Activated CD4-positive, alpha-beta T cell treated with anti-CD3 and anti-CD28 coated beads, Interleukin-2, amount 50 U/mL, for 24 hours (primary cell): ENCODE measurements around the gene RPTOR.

ENCODE experiments used
- DNase-seq, 2 donors: peaks; one replicate each; pipeline ENCODE4 v3.0.0-alpha.2; 2020; ENCODE audit warnings: low read depth in 1 of 2, low spot score in 1 of 2

RPTOR gene

DNA sequence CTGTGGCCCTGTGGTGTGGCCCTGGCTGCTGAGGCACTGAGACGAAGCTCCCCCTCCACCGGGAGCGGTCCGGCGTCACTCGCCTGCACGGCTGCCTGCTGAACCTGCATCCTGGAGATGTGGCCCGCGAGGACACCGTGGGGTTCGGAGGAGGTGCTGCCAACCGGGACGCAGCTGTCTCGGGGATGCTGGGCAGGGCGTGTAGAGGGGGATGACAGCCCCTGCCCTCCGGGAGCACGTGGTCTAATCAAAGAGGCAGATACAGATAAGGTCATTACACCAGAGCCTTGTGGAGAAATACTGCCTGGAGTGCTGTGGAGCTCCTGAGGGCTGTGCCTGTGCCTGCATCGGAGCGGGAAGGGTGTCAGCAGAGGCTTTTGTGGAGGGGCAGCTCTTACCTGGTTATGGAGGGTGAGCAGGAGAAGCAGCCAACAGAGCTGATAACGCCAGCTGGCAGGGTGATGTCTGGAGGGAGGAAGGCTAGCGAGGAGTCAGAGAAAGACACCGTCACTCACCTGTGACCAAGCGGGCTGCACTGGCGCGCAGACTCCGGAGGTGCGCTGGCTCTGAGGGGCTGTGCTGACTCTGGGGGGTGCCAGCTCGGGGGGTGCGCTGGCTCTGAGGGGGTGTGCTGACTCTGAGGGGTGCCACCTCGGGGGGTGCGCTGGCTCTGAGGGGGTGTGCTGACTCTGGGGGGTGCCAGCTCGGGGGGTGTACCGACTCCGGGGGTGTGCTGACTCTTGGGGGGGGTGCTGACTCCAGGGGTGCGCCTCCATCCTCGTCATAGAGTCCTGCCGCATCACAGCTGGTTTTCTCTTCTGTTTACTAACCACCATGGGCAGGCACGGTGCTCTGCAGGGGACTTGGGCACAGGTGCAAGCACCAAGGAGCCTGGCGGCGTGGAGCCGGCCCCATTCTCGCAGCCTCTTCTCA is 342.3 kb downstream of the RPTOR start:
- no peak for DNase-seq

DNA sequence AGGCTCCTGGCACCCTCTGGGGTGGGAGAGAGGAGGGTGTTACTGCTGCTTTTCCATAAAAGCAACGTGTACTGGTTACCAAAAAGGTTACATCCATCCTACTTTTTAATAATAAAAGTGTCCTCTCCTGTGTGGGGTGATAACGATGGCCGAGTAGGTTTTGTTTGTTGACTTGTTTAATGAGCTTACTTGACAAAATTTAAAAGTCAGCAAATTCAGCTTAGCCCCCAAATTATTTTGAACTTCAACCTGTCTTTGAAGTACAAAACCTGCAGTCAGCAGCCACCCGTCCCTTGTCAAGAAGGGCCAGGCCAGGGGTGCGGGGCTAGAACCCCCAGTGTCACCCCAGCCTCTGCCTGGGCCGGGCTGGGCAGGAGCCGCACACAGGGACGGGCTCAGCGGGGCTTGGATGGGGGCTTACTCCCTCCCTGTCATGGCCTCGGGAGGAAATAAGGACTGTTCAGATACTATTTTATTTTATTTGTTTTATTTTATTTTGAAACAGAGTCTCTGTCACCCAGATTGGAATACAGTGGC is 343.1 kb downstream of the RPTOR start:
- no peak for DNase-seq

DNA sequence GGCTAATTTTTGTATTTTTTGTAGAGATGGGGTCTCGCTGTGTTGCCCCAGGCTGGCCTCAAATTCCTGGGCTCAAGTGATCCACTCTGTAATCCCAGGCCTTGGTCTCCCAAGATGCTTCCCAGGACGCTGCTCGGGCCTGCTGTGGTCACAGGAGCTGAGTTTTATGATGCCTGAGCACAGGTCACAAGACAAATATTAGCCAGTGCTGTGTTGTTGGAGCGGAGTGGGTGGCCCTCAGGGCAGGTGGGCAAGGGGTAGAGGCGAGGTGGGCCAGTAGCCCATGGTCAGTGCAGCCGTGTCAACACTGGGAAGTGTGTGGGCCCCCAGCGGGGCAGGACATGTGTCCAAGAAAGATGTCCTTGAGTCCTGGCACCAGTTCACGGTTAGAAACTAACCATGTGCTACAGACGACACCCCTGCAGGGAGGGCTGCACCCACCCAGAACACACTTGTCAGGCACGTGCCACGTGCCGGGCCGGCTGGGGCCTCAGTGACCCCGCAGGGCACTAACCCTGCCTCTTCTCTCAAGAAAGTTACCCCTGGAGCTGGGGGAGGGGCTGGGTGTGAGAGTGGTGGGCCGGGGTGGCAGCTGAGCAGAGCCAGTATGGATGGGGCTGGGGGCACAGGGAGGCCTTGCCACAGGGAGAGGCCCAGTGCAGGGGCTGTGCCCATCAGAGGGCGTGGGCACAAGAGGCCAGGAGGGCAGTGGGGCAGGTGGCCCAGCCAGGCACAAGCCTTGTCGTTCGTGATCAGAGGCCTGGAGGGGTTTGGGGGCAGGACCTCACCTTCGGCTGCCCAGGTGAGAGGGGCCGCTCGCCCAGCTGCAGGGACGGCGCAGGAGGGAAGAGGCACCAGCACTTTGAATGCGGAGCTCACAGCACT is 343.9 kb downstream of the RPTOR start:
- no peak for DNase-seq

DNA sequence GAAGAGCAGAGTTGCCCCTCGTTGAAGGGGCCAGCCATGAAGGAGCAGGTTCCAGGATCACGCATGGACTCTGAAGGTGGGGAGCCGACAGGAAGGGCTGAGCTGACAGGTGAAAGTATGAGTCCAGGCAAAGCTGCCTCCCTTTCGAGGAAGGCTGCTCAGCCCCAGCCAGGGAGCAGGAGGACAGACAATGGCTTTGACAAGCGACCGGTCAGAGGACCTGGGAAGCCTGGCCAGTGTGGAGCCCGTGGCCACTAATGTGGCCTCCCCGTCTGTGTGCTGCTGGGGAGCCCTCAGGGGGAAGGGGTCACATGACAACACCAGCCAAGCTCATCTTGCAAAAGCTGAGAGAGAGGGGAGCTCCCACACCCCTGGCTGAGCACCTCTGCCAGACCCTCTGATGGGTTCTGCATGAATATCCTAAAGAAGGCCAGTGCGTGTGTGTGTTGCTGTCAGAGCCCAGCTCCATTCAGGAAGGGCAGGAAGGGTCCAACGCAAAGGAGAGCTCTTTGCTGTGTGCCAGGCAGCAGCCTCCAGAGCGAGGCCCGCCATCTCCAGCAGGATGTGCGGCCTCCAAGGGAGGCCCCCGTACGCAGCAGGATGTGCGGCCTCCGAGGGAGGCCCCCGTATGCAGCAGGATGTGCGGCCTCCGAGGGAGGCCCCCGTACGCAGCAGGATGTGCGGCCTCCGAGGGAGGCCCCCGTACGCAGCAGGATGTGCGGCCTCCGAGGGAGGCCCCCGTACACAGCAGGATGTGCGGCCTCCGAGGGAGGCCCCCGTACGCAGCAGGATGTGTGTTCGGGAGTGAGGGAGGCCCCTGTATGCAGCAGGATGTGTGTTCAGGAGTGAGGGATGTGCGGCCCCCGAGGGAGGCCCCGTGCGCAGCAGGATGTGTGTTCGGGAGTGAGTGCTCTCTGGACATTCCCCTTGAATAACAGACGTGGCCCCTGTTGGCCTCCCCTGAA is 344.9 kb downstream of the RPTOR start:
- DNase-seq = no peak

DNA sequence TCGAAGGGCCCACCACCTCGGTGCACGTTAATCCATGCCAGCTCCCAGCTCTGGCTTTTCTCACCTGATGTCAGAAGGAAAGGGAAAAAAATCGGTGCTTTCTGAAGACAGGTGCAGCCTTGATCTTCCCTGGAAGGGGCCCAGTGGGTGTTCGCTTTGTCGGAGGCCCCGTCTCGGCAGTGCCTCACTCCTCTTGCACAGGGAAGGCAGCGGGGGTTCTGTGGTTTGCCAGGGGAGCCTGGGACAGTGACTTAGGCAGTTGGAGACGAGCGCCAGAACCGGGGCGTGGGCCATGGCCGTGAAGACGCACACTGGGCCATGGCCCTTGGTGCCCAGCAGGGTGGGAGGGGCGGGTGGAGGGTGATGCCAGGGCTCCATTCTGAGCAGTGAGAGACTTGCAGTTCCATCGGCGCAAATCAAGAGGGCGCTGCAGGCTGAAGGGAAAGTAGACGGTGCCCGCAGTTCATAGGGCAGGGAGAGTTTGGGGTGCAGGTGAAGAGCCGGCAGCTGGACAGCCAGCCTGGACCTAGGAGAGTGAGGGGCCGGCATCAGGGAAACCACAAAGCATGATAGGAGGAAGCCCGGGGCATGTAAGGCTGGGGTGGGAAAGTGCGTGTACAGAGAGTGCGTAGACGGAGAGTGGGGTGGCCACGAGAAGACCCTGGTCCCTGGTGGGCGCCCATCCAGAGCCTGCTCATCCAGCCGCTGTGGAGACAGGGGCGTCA is 345.7 kb downstream of the RPTOR start:
- DNase-seq = no peak

DNA sequence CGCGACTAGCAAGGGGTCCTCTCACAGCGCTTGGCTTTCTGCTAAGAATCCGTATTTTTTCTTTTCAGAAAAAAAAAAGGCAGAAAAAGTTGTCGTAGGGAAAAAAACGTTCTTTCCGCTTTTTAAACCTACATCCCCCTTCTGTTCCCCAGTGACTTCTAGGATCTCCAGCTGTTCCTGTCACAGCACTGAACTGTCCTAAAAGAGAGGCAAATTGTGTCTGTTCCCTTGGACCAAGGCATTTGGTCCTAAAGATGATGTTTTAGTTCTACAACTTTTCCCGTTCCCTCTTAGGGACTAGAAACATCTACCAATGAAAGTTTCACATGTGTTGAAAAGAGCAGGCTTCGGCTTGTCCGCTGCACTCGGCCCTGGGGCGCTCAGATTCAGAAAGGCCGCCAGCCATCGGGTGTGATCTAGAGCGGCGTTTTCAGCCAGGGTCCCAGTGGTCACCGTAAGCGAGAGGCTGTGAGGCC is 346.3 kb downstream of the RPTOR start:
- DNase-seq = no peak

DNA sequence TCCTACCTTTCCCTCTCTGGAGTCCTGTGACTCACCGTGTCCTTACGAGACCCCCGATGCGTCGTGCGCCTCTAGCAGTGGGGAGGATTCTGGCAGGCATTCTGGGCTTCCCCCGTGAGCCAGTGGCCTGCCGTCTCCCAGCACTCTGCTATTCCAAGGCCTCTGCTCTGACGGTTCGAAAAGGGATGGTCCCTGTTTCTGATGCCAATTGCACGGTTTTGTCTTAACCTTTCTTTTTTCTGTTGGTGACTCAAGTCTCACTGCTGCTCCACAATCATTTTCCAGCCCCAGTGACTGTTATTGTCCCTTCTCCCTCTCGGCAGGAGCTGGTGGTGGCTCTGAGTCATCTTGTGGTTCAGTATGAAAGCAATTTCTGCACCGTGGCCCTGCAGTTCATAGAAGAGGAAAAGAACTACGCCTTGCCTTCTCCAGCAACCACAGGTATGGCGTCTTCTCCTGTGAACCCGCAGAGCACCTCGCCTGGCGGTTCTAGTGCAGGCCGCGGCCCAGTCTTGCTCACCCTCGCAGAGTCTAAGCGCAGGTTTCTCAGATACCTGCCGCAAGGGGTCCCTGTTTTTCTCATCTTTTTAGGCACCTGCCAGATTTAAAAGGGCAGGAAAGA is 346.9 kb downstream of the RPTOR start:
- DNase-seq = peak; percentile 49 to 86

DNA sequence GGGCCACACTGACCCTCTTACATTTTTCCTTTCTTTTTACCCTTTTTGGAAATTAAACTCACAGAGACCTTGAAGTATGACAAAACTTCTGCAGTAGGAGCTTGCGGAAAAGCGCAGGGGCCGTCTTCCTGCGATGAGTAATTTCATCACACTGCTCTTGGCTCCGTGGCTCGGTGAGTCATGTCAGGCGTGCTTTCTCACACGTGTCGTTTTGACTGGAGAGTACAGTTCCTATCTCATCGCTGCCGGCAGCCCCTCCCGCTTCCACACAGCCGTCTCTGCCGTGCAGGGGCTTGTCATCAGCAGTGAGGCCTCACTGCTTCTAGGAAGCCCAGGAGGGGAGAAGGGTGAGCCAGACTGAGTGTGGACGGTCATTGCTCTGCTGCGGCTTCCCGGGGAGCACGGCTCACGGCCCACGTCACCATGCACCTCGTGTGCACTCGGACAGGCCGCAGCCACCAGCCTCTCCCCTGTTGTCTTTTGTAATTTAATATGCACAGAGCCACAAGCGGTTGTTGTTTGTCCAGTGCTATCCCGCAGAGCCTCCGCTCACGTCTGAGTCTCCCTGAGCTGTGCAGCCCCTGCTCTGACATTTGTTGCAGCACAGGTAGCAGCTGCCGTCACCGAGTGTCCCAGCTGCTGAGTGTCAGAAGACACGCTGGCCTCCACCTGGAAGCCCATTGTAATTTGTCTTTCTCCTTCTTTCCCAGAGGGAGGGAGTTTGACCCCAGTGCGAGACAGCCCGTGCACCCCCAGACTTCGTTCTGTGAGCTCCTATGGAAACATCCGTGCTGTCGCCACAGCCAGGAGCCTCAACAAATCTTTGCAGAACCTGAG is 347.6 kb downstream of the RPTOR start:
- DNase-seq = peak; percentile 76 to 92

DNA sequence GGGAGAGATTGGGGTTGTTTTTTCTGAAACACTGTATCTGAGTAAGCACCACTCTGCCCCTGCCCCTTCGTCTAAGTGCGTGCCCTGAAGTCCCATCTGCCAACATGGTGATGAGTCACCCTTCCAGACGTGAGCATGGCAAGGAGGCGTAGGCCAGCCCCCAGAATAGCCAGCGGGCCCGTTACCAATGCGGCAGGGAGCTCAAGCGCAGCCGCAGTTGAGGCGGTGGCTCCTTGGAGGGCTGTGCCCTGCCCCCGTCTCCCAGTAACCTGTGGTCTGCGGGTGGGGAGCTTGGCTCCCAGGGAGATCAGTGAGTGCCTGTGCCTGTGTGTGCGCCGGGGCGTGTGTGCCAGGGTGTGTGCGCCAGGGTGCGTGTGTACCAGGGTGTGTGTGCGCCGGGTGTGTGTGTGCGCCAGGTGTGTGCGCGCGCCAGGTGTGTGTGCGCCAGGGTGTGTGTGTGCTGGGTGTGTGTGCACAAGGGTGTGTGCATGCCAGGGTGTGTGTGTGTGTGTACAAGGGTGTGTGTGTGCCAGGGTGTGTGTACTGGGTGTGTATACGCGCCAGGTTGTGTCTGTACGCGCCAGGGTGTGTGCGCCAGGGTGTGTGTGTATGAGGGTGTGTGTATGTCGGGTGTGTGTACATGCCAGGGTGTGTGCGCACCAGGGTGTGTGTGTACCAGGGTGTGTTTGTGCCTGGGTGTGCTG is 348.4 kb downstream of the RPTOR start:
- DNase-seq = peak in 1 of 2 donors; percentile 58

DNA sequence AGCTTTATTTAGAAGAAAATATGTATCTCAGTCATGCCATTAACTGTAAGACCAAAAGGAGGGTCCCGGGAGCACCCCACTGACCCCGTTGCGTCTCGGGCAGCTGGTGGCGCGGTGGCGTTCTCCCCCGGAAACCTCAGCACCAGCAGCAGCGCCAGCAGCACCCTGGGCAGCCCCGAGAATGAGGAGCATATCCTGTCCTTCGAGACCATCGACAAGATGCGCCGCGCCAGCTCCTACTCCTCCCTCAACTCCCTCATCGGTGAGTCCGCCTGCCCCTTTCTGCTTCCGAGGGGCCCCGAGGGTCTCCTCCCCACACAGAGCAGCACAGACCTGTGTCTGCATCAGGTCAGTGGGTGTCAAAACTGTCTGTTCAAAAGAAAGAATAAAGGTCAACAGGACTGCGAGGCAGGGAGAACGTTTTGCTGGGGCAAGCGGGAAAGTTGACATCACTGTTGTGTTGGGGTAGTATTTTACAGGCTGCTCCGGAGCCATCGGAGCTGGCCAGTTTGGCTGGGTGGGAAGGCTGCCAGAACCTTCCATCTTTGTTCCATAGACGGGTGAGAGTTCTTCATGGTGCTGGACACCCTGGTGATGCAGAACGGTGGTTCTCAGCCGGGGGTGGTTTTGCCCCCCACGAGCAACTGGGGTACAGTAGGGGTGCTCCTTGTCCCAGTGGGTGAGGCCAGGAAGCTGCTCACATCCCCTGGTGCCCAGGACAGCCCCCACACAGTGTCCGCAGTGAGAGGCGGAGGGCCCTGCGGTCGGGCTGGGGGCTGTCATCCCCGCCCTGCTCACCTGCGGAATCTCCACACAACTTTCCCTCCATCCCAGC is 349.2 kb downstream of the RPTOR start:
- no peak for DNase-seq

DNA sequence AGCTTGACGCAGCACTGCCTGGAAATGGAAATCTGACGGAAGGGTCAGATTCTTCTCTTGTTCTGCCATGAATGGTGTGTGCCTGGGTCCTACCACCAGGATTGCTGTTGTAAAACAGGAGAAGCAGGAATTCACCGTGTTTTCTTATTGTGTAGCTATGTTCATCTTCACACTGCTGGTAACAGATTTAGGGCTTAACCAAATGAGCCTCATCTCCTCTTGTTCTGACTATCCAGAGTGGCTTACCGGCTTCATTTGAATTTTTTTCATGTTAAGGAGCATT is 349.7 kb downstream of the RPTOR start:
- DNase-seq = no peak

DNA sequence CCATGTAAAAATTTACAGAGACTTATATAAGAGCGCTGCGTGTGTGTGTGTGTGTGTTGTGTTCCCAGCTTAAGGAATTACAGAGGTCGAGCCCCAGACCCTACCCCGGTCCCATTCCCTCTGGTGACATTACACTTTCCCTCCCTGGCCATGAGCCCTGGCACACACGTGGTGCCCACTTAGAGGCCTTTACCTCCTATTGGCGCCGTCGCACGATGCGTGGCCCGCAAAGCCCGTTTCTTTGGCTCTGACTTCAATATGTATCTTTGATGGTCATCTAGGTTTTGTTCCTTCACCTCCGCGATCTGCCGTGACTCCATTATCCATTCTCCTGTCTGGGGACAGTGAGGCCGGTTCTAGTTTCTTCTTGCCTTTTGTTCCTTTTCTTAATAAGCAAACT is 350.1 kb downstream of the RPTOR start:
- DNase-seq = no peak

DNA sequence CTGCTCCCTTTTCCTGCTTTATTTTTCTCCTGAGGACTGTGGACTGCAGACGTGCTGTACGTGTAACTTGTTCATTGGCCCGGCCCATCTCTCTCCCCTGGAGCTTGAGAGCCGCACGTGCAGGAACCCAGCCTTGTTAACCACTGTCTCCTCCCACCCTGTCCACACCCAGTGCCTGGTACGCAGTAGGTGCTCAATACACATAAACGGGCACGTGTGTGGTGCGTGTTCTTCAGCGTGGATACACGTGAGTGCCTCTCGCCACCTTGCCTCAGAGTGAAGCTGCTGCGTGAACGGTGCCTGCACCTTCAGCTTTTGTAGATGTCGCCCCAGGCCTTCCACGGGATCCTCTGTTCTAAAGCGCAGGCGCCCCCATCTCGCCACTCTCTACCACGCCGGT is 350.7 kb downstream of the RPTOR start:
- no peak for DNase-seq

DNA sequence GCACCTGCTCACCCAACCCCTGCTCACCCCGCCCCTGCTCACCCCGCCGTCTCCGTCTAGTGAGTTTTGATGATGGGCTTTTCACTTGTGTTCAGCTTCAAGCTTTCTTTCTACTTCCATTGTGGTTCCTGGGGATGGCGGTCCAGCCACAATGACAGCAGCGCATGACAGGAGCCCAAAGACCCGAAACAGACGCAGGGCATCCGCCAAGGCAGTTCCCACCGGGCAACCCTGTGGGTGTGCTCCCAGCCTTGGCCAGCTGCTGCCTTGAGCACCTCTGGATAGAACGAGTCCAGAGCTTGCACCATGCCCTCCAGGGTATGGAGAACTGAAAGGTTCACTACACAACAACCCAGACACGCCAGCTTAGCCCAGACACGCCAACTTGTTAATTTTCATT is 354.1 kb downstream of the RPTOR start:
- DNase-seq = no peak

DNA sequence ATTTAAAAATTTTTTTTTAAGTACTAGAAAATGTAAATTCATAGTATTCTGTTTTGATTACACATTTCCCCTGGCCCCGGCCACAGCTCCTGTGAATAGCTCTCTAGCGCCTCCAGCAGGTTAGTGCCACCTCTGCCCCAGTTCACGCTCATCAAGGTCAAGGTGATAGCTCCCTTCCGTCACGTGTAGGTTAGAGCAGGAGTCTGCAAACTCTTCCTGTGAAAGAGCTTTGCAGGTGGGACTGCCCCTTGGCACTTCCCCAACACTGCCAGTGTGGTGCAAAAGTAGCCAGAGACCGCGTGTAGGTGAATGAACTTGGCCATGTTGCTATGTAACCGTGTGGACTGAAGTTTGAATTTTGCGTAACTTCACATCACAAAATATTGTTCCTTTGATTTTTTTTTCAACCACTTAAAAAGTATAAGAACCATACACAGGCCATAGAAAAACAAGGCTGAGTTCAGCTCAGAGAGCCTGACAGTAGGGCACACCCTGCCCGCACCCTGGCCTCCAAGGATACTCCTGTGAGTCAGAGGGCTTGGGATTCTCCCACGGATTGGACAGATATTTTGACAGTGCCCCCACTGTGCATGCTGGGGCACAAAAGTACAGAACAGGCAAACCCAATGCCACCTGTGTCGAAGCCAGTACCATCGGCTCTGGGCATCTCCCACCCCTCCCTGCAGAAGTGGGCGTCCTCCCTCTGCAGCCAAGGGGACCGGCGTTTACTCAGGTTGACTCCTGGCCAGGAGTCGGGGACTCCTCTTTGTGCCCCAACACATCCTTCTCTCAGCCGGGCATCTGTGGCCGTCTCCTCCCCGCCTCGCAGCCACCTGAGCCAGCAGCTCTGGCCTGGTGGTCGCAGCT is 355.0 kb downstream of the RPTOR start:
- DNase-seq = peak; percentile 77 to 78

DNA sequence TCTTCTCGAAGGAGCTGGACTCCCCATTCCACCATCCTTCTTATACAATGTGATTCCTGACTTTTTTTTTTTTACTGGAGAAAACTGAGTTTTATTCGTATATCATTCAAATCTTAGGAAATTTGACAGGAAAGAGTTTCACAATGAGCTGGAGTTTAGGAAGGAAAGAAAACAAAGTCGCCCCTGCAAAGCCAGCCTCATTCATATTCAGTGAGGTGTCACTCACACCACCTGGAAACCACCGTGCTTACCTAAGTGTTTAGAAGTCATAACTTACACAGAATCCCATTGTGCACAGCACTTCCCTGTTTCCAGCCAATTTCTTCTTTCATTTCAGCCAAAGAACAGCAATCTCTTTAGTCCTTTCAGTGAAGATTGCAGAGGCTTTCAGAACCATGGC is 356.7 kb downstream of the RPTOR start:
- no peak for DNase-seq
